Suprapubic skin (tissue), 4 donors: ENCODE results near the gene TMPRSS13. TPM values are rescaled to one million over a fixed set of nuclear protein-coding genes. Genes with fewer than 3 reads are reported as not detected.

Source experiments
- DNase-seq, 2 donors: peaks; one replicate each; pipeline ENCODE4 v3.0.0-alpha.2; 2019; ENCODE audit warnings: low spot score in 2 of 2
- H3K27ac ChIP-seq: fragments of 200-600 bp; sonication (generic); one replicate; pipeline ENCODE4 v1.5.1; 2019
- H3K27me3 ChIP-seq: fragments of 200-600 bp; sonication (generic); one replicate; pipeline ENCODE4 v1.5.1; 2019
- H3K36me3 ChIP-seq: fragments of 200-600 bp; sonication (generic); one replicate; pipeline ENCODE4 v1.5.1; 2019
- H3K4me1 ChIP-seq: fragments of 200-600 bp; sonication (generic); one replicate; pipeline ENCODE4 v1.5.1; 2019
- H3K4me3 ChIP-seq: fragments of 200-600 bp; sonication (generic); one replicate; pipeline ENCODE4 v1.5.1; 2019; ENCODE audit warnings: mild to moderate bottlenecking
- H3K9me3 ChIP-seq: fragments of 200-600 bp; sonication (generic); one replicate; pipeline ENCODE4 v1.5.1; 2019
- EP300 ChIP-seq: sonication (generic); formaldehyde crosslinking; IDR thresholded peaks from one replicate; pipeline ENCODE4 v1.6.1; 2017; ENCODE audit warnings: antibody characterized with exemption
- POLR2A ChIP-seq, 2 donors: fragments of 450-650 bp; IDR thresholded peaks; one replicate each; pipeline ENCODE4 v1.6.1; 2017; ENCODE audit warnings: antibody characterized with exemption in 2 of 2, mild to moderate bottlenecking in 2 of 2, moderate library complexity in 2 of 2
- POLR2AphosphoS5 ChIP-seq, 3 donors: sonication (generic); formaldehyde crosslinking; IDR thresholded peaks; one replicate each; pipeline ENCODE4 v1.6.1; 2017; ENCODE audit warnings: antibody characterized with exemption in 3 of 3
- WGBS: methylation state at CpG from one replicate; pipeline ENCODE4 v1.1.5; 2018; 5-methylcytosine and 5-hydroxymethylcytosine counted together
- total RNA-seq, 4 donors: library from RNA; depleted of rRNA; stranded (reverse); fragments of >200 nt; gene quantifications; one replicate each; pipeline ENCODE4 v1.1.0, GENCODE V29; 2016
- TF ChIP-seq, protein P1 (sequence below), 2 donors: fragments of 200-600 bp in 1 of 2; fragments of 450-650 bp in 1 of 2; sonication (generic) in 1 of 2; IDR thresholded peaks; one replicate each; pipeline ENCODE4 v1.5.1; 2016 to 2019; ENCODE audit warnings: antibody characterized with exemption in 2 of 2, mild to moderate bottlenecking in 1 of 2, moderate library complexity in 1 of 2

The TMPRSS13 gene
- total RNA-seq, 4 donors from 2014 or later: 24.7 to 92.0 (median 73.1) TPM

DNA sequence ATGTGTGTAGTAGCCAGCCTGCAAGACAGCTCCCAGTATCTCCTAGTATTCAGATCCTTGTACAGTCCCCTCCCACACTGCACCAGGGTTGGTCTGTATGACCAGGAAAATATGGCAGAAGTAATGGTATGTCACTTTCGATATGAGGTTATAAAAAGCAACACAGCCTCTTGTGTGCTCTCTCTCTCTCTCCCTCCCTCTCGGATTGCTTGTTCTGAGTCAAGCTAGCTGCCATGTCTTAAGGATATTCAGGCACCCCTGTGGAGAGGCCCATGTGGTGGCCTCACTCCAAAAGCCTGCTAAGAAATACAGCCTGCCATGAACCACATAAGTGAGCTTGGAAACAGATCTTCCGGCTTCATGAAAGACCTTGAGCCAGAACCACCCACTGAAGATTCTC, 78.1 kb downstream of the TMPRSS13 start:
- 68% methylated on average over 3 of the region's 3 CpGs for WGBS
- Histone ChIP-seq H3K9me3 (peaks cover 12% of the 10 kb centered on the region), H3K4me1 (no peaks in the 10 kb centered on the region), H3K36me3 (no peaks in the 10 kb centered on the region), H3K27me3 (no peaks in the 10 kb centered on the region), H3K27ac (no peak overlapping the region), H3K4me3 (no peak overlapping the region)
- DNase-seq: no peak
- TF ChIP-seq EP300: no peak
- TF ChIP-seq, protein P1, sequence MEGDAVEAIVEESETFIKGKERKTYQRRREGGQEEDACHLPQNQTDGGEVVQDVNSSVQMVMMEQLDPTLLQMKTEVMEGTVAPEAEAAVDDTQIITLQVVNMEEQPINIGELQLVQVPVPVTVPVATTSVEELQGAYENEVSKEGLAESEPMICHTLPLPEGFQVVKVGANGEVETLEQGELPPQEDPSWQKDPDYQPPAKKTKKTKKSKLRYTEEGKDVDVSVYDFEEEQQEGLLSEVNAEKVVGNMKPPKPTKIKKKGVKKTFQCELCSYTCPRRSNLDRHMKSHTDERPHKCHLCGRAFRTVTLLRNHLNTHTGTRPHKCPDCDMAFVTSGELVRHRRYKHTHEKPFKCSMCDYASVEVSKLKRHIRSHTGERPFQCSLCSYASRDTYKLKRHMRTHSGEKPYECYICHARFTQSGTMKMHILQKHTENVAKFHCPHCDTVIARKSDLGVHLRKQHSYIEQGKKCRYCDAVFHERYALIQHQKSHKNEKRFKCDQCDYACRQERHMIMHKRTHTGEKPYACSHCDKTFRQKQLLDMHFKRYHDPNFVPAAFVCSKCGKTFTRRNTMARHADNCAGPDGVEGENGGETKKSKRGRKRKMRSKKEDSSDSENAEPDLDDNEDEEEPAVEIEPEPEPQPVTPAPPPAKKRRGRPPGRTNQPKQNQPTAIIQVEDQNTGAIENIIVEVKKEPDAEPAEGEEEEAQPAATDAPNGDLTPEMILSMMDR (IDR thresholded peaks at IDR 0.05): no peak
- no peak for TF ChIP-seq POLR2AphosphoS5 (IDR thresholded peaks at IDR 0.05)
- TF ChIP-seq POLR2A (IDR thresholded peaks at IDR 0.05): no peak

Other genes starting within 250 kb of the TMPRSS13 start
- under 1 TPM in 3 of 4 donors, not detected in 1; 0.11 to 0.24 (median 0.21) TPM for gene DSCAML1, start 132.2 kb downstream of the TMPRSS13 start, total RNA-seq
- gene FXYD2, start 104.7 kb downstream of the TMPRSS13 start, total RNA-seq: not detected
- gene FXYD6, start 52.7 kb downstream of the TMPRSS13 start, total RNA-seq: 10 to 100 TPM in 2 of 4 donors, 1 to 10 TPM in 2; 4.8 to 15.9 (median 9.5) TPM
- gene IL10RA, start 57.0 kb upstream of the TMPRSS13 start, total RNA-seq: 1 to 10 TPM; 2.9 to 7.2 (median 4.4) TPM
- 10 to 100 TPM in 1 of 4 donors, 1 to 10 TPM in 3; 1.6 to 17.0 (median 2.4) TPM for gene TMPRSS4, start 147.7 kb upstream of the TMPRSS13 start, total RNA-seq
- not detected for gene SMIM35, start 157.6 kb upstream of the TMPRSS13 start, total RNA-seq
- 1 to 10 TPM; 1.5 to 1.8 (median 1.5) TPM for gene SCN4B, start 223.4 kb upstream of the TMPRSS13 start, total RNA-seq
- under 1 TPM in 2 of 4 donors, not detected in 2; 0.08 to 0.21 TPM for gene SCN2B, start 247.2 kb upstream of the TMPRSS13 start, total RNA-seq